ENCODE results near the gene RPL19.

- TF ChIP-seq CTCF (IDR thresholded peaks at IDR 0.05) (no peak), POLR2A (IDR thresholded peaks at IDR 0.05) (peak in 1 of 4 donors; percentile 49), EP300 (IDR thresholded peaks at IDR 0.05) (no peak), POLR2AphosphoS5 (IDR thresholded peaks at IDR 0.05) (no peak)
Measured at GRCh38 chr17:39208136-39208535, 8.1 kb downstream of the RPL19 start.
